ENCODE data around the gene MIPOL1.

DNA sequence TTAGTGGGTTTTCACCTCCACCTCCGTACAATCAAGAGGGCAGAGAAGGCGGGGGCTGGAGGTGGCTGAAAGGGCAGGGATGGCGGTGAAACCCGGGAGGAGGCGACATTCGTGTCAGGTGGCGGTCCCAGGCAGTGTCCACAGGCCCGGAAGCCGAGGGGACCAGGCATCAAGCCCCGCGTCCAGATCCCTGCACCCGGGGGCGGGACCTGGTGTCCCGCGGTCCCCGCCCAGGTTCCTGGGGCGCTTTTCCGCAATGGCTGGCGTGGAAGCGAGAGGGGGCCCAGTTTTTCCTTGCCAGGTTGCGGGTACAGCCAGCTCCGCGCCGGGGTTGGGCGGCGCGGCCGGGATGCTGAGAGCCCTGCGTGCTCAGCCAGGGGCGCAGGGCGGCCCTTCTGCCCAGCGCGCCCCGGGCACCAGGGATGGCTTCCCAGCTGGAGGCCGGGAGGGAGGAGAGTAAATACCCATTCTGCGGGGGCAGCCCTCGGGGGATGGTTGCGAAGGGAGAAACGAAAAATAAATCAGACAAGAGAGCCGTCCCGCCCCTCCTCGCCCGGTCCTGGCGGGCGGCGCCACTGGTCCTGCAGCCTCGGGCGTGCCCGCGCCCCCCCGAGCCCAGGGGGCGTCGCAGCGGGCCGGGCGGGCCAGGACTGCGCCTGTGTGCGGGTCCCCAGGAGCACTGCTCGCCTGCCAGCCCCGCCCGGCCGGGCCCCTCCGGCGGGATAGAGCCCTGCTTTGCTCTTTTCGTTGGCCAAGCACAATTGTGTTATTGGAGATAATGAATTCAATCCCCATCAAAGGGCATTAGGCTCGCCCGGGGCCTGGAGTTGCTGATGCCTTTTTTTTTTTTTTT is 385.8 kb downstream of the MIPOL1 start:
- TF ChIP-seq, protein P1, sequence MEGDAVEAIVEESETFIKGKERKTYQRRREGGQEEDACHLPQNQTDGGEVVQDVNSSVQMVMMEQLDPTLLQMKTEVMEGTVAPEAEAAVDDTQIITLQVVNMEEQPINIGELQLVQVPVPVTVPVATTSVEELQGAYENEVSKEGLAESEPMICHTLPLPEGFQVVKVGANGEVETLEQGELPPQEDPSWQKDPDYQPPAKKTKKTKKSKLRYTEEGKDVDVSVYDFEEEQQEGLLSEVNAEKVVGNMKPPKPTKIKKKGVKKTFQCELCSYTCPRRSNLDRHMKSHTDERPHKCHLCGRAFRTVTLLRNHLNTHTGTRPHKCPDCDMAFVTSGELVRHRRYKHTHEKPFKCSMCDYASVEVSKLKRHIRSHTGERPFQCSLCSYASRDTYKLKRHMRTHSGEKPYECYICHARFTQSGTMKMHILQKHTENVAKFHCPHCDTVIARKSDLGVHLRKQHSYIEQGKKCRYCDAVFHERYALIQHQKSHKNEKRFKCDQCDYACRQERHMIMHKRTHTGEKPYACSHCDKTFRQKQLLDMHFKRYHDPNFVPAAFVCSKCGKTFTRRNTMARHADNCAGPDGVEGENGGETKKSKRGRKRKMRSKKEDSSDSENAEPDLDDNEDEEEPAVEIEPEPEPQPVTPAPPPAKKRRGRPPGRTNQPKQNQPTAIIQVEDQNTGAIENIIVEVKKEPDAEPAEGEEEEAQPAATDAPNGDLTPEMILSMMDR (IDR thresholded peaks at IDR 0.05; ENCODE audit: insufficient read depth, low read length, poor library complexity, severe bottlenecking), result no peak
- TF ChIP-seq EZH2phosphoT487 (conservative IDR thresholded peaks at IDR 0.05; ENCODE audit: low read length), result no peak

Data from SU-DHL-6 (cell line).